Body of pancreas (tissue), 4 donors: ENCODE measurements around the gene DVL1. TPM values are rescaled to one million over a fixed set of nuclear protein-coding genes. Genes with fewer than 3 reads are reported as not detected.

ENCODE experiments used
- ATAC-seq: fragments of 150-250 bp; one replicate; pipeline ENCODE4 v1.9.1; 2016
- DNase-seq, 4 donors: peaks; one replicate each; pipeline ENCODE4 v3.0.0-alpha.2; 2019
- H3K27ac ChIP-seq, 4 donors: fragments of 200-600 bp; sonication (generic); 1 replicate in 3 of 4; 2 replicates in 1 of 4; pipeline versions ENCODE4 v1.5.1 to v1.6.1; 2016 to 2019; ENCODE audit warnings: mild to moderate bottlenecking in 1 of 4, mixed read lengths in 1 of 4, moderate library complexity in 1 of 4
- H3K27me3 ChIP-seq, 2 donors: fragments of 200-600 bp; sonication (generic); one replicate each; pipeline ENCODE4 v1.6.0; 2016; ENCODE audit warnings: mild to moderate bottlenecking in 1 of 2
- H3K36me3 ChIP-seq, 2 donors: fragments of 200-600 bp; sonication (generic); replicated peaks in 1 of 2; 2 replicates each; pipeline ENCODE4 v1.5.1; 2016; ENCODE audit warnings: low read depth in 2 of 2; ENCODE audit not compliant: insufficient read depth in 1 of 2
- H3K4me1 ChIP-seq: fragments of 200-600 bp; sonication (generic); one replicate; pipeline ENCODE4 v1.6.0; 2016
- H3K4me3 ChIP-seq, 2 donors: fragments of 200-600 bp; sonication (generic); 1 replicate in 1 of 2; 2 replicates in 1 of 2; pipeline ENCODE4 v1.5.1; 2016 to 2019
- H3K9me3 ChIP-seq, 3 donors: fragments of 200-600 bp; sonication (generic); 1 replicate in 2 of 3; 2 replicates in 1 of 3; pipeline ENCODE4 v1.5.1; 2016
- POLR2A ChIP-seq, 3 donors: fragments of 450-650 bp; IDR thresholded peaks; one replicate each; pipeline ENCODE4 v1.6.1; 2016; ENCODE audit warnings: antibody characterized with exemption in 3 of 3, mild to moderate bottlenecking in 2 of 3
- WGBS, 2 donors: methylation state at CpG; one replicate each; pipeline ENCODE4 v1.1.5; 2017; 5-methylcytosine and 5-hydroxymethylcytosine counted together
- intact Hi-C: fragments of 100-400 bp; cut with DNase I; formaldehyde crosslinking; loops from one replicate; pipeline ENCODE4 v1.15.1; 2023
- total RNA-seq, 2 donors: library from RNA; depleted of rRNA; stranded (reverse); fragments of >200 nt; gene quantifications; one replicate each; pipeline ENCODE4 v1.1.0, GENCODE V29; 2016
- TF ChIP-seq, protein P1 (sequence below), 7 experiments: fragments of 450-650 bp in 4 of 7; fragments of 200-600 bp in 3 of 7; sonication (generic) in 3 of 7; IDR thresholded peaks; one replicate each; pipeline ENCODE4 v1.5.1; 2016 to 2019; ENCODE audit warnings: antibody characterized with exemption in 7 of 7

DVL1 gene
- total RNA-seq, 2 donors from 2014 or later = 58.1 to 84.4 TPM

DNA sequence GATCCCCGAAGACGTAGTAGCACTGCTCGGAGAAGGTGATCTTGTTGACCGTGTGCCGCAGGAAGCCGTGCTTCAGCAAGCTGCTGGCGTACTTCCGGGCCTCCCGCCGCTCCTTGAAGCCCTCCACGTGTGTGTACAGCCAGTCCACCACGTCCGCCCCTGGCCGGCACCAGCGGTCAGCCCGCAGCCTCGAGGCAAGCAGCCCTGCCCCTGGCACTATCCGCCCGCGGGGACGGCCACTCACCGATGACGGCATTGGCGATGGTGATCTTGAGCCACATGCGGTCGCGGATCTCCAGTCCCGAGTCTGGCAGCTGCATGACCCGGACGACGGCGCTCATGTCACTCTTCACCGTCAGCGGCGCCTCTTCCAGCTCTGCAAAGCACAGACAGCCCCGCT is 10.9 kb downstream of the DVL1 start:
- Histone ChIP-seq H3K27ac (no peak overlapping the region), H3K36me3 (peaks cover 0 to 13% of the 10 kb centered on the region in 2 donors), H3K4me3 (no peak overlapping the region), H3K4me1 (peaks cover 10% of the 10 kb centered on the region), H3K9me3 (no peaks in the 10 kb centered on the region), H3K27me3 (no peaks in the 10 kb centered on the region)
- intact Hi-C loops = no loop called here
- WGBS, 2 donors = 91 to 93% methylated on average over 19 to 36 of the region's 36 CpGs
- no peak for TF ChIP-seq POLR2A (IDR thresholded peaks at IDR 0.05)
- TF ChIP-seq, protein P1, sequence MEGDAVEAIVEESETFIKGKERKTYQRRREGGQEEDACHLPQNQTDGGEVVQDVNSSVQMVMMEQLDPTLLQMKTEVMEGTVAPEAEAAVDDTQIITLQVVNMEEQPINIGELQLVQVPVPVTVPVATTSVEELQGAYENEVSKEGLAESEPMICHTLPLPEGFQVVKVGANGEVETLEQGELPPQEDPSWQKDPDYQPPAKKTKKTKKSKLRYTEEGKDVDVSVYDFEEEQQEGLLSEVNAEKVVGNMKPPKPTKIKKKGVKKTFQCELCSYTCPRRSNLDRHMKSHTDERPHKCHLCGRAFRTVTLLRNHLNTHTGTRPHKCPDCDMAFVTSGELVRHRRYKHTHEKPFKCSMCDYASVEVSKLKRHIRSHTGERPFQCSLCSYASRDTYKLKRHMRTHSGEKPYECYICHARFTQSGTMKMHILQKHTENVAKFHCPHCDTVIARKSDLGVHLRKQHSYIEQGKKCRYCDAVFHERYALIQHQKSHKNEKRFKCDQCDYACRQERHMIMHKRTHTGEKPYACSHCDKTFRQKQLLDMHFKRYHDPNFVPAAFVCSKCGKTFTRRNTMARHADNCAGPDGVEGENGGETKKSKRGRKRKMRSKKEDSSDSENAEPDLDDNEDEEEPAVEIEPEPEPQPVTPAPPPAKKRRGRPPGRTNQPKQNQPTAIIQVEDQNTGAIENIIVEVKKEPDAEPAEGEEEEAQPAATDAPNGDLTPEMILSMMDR (IDR thresholded peaks at IDR 0.05) = no peak
- no peak for DNase-seq
- ATAC-seq = no peak

DNA sequence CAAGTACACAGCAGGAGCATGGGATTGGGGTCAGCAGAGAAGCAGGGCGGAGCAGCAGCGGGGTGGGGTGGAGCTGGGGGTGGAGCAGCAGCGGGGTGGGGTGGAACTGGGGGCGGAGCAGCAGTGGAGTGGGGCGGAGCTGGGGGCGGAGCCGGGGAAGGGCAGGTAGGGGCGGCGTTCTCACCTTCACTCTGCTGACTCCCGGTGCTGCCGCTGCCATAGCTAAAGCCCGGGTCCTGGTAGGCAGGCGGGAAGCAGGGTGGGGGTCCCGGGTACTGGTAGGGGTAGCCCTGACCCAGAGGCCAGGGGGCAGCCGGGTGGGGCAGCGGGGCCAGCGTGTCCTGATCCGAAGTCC is 11.4 kb downstream of the DVL1 start:
- Histone ChIP-seq H3K4me1 (peaks cover 10% of the 10 kb centered on the region), H3K27ac (no peak overlapping the region), H3K36me3 (peaks cover 0 to 13% of the 10 kb centered on the region in 2 donors), H3K9me3 (no peaks in the 10 kb centered on the region), H3K4me3 (no peak overlapping the region), H3K27me3 (no peaks in the 10 kb centered on the region)
- WGBS, 2 donors = 71 to 85% methylated on average over 11 to 18 of the region's 18 CpGs
- DNase-seq = peak in 1 of 4 donors; percentile 37
- no peak for ATAC-seq
- TF ChIP-seq POLR2A (IDR thresholded peaks at IDR 0.05) = no peak
- TF ChIP-seq, protein P1 (IDR thresholded peaks at IDR 0.05) = no peak
- intact Hi-C loops = no loop called here

DNA sequence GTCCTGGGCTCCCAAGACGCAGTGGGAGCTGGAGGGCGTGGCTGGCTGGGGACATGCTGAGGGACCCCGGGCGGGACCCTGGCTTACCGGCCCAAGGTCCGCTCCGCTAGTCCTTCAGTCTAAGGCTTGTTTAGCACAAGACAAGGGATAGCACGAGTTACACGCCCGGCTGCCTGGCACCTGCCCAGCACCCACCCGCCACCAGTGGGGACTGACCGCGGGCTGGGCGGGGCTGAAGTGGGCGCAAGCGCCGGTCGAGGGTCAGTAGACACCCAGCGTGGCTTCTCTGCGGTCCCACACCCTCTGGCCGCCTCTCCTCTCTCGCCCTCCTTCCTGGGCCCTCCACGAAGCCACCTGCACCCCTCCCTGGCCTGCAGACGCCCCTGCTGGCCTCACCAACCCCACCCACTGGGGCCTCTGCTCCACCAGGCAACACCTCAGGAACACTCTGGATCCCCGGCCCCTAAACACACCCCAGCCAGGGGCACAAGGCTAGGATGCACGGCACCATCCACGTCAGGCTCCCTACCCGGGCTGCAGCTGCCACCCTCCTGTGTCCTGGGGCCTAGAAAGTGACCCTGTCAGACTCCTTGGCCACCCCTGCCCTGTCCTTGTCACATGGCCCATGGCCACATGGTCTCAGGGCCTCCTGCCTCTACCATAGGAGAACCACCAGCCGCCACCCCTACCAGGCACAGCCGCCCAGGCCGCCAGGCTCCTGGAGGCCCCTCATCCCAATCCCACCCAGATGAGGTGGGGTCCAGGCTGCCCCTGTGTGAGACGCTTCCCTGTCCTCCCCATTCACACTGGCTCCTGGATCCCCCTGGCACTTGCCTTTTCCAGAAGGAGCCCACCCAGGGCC is 12.1 kb downstream of the DVL1 start:
- no peak for DNase-seq
- Histone ChIP-seq H3K36me3 (peaks cover 0 to 13% of the 10 kb centered on the region in 2 donors), H3K9me3 (no peaks in the 10 kb centered on the region), H3K4me1 (peaks cover 10% of the 10 kb centered on the region), H3K27ac (no peak overlapping the region), H3K27me3 (no peaks in the 10 kb centered on the region), H3K4me3 (no peak overlapping the region)
- no peak for ATAC-seq
- 95 to 98% methylated on average over 21 to 27 of the region's 32 CpGs for WGBS, 2 donors
- intact Hi-C loops = no loop called here
- no peak for TF ChIP-seq POLR2A (IDR thresholded peaks at IDR 0.05)
- TF ChIP-seq, protein P1 (IDR thresholded peaks at IDR 0.05) = no peak

DNA sequence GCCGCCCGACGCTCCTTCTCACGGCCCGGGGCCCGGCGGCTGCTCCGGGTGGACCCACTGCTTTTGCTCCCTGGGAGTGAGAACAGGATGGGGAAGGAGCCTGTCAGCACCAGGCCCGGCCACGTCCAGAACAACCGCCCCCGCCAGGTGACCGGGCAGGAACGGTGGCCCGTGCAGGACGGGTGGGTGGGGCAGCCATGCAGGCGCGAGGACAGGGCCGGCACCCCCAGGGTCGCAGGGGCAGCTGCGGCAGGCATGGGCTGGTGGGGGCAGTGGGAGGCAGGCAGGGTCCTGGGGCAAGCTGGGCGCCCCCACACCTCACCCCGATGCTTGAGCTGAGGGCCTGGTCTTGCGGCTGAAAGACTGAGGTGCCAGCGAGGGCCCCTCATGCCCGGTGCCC is 12.8 kb downstream of the DVL1 start:
- DNase-seq = no peak
- Histone ChIP-seq H3K27ac (no peak overlapping the region), H3K4me1 (peaks cover 10% of the 10 kb centered on the region), H3K36me3 (peaks cover 0 to 12% of the 10 kb centered on the region in 2 donors), H3K9me3 (no peaks in the 10 kb centered on the region), H3K27me3 (no peaks in the 10 kb centered on the region), H3K4me3 (no peak overlapping the region)
- 92 to 93% methylated on average over 13 to 25 of the region's 26 CpGs for WGBS, 2 donors
- ATAC-seq = no peak
- intact Hi-C loops = no loop called here
- TF ChIP-seq, protein P1 (IDR thresholded peaks at IDR 0.05) = no peak
- TF ChIP-seq POLR2A (IDR thresholded peaks at IDR 0.05) = no peak
